Nephron progenitor cell (in vitro differentiated cells): Measurements from ENCODE around the gene COPS6.

Source experiments
- DNase-seq: peaks from one replicate; pipeline ENCODE4 v3.0.0; 2021
- H3K27ac Mint-ChIP-seq: 2 replicates; pipeline ENCODE4 v1.8.0; 2021; ENCODE audit warnings: mild to moderate bottlenecking, moderate library complexity, mixed read lengths
- H3K27me3 Mint-ChIP-seq: 2 replicates; pipeline ENCODE4 v1.8.0; 2021; ENCODE audit warnings: mild to moderate bottlenecking, low read depth, mixed read lengths; ENCODE audit not compliant: poor library complexity
- H3K36me3 Mint-ChIP-seq: 2 replicates; pipeline ENCODE4 v1.8.0; 2021; ENCODE audit warnings: low read depth, mixed read lengths
- H3K4me1 Mint-ChIP-seq: 2 replicates; pipeline ENCODE4 v1.8.0; 2021; ENCODE audit warnings: mixed read lengths
- H3K4me3 Mint-ChIP-seq: 2 replicates; pipeline ENCODE4 v1.8.0; 2021; ENCODE audit warnings: mild to moderate bottlenecking, moderate library complexity, mixed read lengths
- H3K9me3 Mint-ChIP-seq: 2 replicates; pipeline ENCODE4 v1.8.0; 2021; ENCODE audit warnings: mild to moderate bottlenecking, moderate library complexity, mixed read lengths
- CTCF ChIP-seq: fragments of 200-600 bp; sonication (generic); IDR thresholded peaks from 2 replicates; pipeline ENCODE4 v1.5.0; 2021; ENCODE audit warnings: antibody characterized with exemption

Gene COPS6

GRCh38 chr7:100107125-100107737 lies 18.5 kb downstream of the COPS6 start:
- H3K36me3 Mint-ChIP-seq = peaks cover 48% of the 10 kb centered on the region
- H3K4me1 Mint-ChIP-seq = peaks cover 25% of the 10 kb centered on the region
- no peak for DNase-seq
- TF ChIP-seq CTCF = no peak
- no peak overlapping the region for H3K4me3 Mint-ChIP-seq
- peaks cover 7% of the 10 kb centered on the region for H3K27me3 Mint-ChIP-seq
- peak overlapping the region; percentile 61 for H3K27ac Mint-ChIP-seq
- no peaks in the 10 kb centered on the region for H3K9me3 Mint-ChIP-seq

- Mint-ChIP-seq H3K4me1 (peaks cover 23% of the 10 kb centered on the region), H3K27me3 (peaks cover 7% of the 10 kb centered on the region), H3K36me3 (peaks cover 52% of the 10 kb centered on the region), H3K4me3 (no peak overlapping the region), H3K9me3 (no peaks in the 10 kb centered on the region), H3K27ac (peak overlapping the region; percentile 71)
- DNase-seq = no peak
- TF ChIP-seq CTCF = no peak
Observed at GRCh38 chr7:100107890-100108289, 19.1 kb downstream of the COPS6 start.

GRCh38 chr7:100109521-100110163 lies 20.9 kb downstream of the COPS6 start:
- DNase-seq = no peak
- H3K36me3 Mint-ChIP-seq = peaks cover 54% of the 10 kb centered on the region
- no peak overlapping the region for H3K27ac Mint-ChIP-seq
- peaks cover 1% of the 10 kb centered on the region for H3K27me3 Mint-ChIP-seq
- no peaks in the 10 kb centered on the region for H3K9me3 Mint-ChIP-seq
- peaks cover 16% of the 10 kb centered on the region for H3K4me1 Mint-ChIP-seq
- TF ChIP-seq CTCF = no peak
- H3K4me3 Mint-ChIP-seq = no peak overlapping the region

GRCh38 chr7:100111156-100111555 lies 22.4 kb downstream of the COPS6 start:
- H3K27me3 Mint-ChIP-seq = no peaks in the 10 kb centered on the region
- H3K36me3 Mint-ChIP-seq = peaks cover 50% of the 10 kb centered on the region
- peaks cover 11% of the 10 kb centered on the region for H3K4me1 Mint-ChIP-seq
- H3K27ac Mint-ChIP-seq = peak overlapping the region; percentile 20
- no peak for DNase-seq
- no peak overlapping the region for H3K4me3 Mint-ChIP-seq
- no peak for TF ChIP-seq CTCF
- no peaks in the 10 kb centered on the region for H3K9me3 Mint-ChIP-seq

GRCh38 chr7:100111914-100112313 lies 23.1 kb downstream of the COPS6 start:
- H3K27me3 Mint-ChIP-seq = no peaks in the 10 kb centered on the region
- H3K27ac Mint-ChIP-seq = peak overlapping the region; percentile 54
- no peak overlapping the region for H3K4me3 Mint-ChIP-seq
- H3K36me3 Mint-ChIP-seq = peaks cover 56% of the 10 kb centered on the region
- no peak for DNase-seq
- TF ChIP-seq CTCF = no peak
- no peaks in the 10 kb centered on the region for H3K9me3 Mint-ChIP-seq
- H3K4me1 Mint-ChIP-seq = peaks cover 15% of the 10 kb centered on the region

- no peaks in the 10 kb centered on the region for H3K9me3 Mint-ChIP-seq
- no peak overlapping the region for H3K27ac Mint-ChIP-seq
- no peak for DNase-seq
- no peak overlapping the region for H3K4me3 Mint-ChIP-seq
- H3K4me1 Mint-ChIP-seq = peaks cover 28% of the 10 kb centered on the region
- peaks cover 45% of the 10 kb centered on the region for H3K36me3 Mint-ChIP-seq
- H3K27me3 Mint-ChIP-seq = peaks cover 3% of the 10 kb centered on the region
- TF ChIP-seq CTCF = no peak
Observed at GRCh38 chr7:100115026-100115425, 26.3 kb downstream of the COPS6 start.
